ENCODE data around the gene WWTR1. TPM values are rescaled to one million over a fixed set of nuclear protein-coding genes. Genes with fewer than 3 reads are reported as not detected.

The WWTR1 gene
- total RNA-seq, 1 donor from 2014 or later, result 98.0 TPM

DNA sequence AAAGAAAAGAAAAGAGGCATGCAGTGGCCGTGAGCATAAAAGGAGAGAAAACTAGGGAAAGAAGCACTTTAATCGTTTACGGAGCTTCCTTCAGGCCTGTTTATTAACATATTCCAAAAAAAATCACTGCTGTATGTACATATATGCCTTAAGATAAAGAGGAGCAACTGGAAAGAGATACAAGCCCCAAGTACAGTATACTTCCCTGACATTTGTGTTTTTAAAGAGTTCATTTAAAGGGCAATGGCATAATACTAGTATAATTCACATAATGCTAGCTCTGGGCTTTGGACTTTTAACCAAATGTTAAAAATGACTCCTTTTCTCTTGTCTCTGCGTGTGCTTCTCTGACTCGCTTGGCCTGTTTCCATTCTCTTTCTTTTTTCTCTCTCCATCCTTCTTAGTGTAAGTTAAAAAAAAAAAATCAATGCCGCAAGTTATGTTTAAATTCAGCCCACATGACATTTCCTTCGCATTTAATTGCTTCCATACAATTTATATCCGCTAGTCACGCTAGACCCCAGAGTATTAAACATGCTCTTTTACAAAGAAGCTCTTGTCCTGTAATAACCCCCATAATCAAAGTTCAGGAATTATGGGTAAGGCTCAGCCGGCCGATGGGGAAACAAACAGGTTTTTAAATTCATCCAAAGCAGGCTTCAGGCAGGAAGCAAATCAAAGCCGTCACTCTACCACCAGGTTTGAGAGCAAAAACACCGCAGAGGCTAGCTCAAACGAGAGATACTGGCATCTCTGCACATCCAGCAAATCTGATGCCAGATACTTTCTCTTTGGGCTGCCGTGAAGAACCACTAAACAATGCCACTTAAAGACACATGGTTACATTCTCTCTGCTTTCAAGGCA is 19.4 kb downstream of the WWTR1 start:
- no peak for TF ChIP-seq CTCF (IDR thresholded peaks at IDR 0.05; ENCODE audit: unreplicated experiment)
- peak in 1 of 2 experiments; percentile 43 for DNase-seq (ENCODE audit: low spot score in 2 of 2, unreplicated experiment in 2 of 2)
- H3K36me3 Mint-ChIP-seq, result peaks cover 9% of the 10 kb centered on the region
- peaks cover 69% of the 10 kb centered on the region for H3K4me1 Mint-ChIP-seq
- H3K9me3 Mint-ChIP-seq, result no peaks in the 10 kb centered on the region
- peak overlapping the region; percentile 39 for H3K4me3 Mint-ChIP-seq
- peak overlapping the region; percentile 96 for H3K27ac Mint-ChIP-seq
- no peaks in the 10 kb centered on the region for H3K27me3 Mint-ChIP-seq (ENCODE audit: low read depth)

DNA sequence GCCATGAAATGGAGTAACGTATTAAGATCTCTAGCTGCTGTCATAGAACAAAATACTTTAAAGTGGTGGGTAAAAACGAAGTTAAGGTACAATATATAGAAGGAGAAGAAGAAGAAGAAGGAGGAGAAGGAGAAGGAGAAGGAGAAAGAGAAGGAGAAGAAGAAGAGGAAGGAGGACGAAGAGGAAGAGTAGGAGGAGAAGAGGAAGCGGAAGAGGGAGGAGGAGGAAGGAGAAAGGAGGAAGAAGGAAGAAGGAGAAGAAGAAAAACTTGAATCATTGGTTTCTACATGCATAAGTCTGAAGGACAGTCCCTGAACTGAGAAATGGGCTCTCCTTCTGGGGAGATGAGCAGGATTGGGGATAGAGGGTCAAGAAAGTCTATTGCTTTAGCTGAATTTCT is 22.4 kb downstream of the WWTR1 start:
- Mint-ChIP-seq H3K27ac (peak overlapping the region; percentile 74), H3K4me3 (no peak overlapping the region), H3K36me3 (peaks cover 19% of the 10 kb centered on the region), H3K9me3 (peaks cover 8% of the 10 kb centered on the region), H3K4me1 (peaks cover 53% of the 10 kb centered on the region), H3K27me3 (ENCODE audit: low read depth) (no peaks in the 10 kb centered on the region)
- no peak for TF ChIP-seq CTCF (IDR thresholded peaks at IDR 0.05; ENCODE audit: unreplicated experiment)
- no peak for DNase-seq (ENCODE audit: low spot score in 2 of 2, unreplicated experiment in 2 of 2)

GRCh38 chr3:149634573-149634972 is 23.3 kb downstream of the WWTR1 start:
- H3K4me1 Mint-ChIP-seq, result peaks cover 49% of the 10 kb centered on the region
- no peak overlapping the region for H3K27ac Mint-ChIP-seq
- DNase-seq (ENCODE audit: low spot score in 2 of 2, unreplicated experiment in 2 of 2), result no peak
- no peaks in the 10 kb centered on the region for H3K27me3 Mint-ChIP-seq (ENCODE audit: low read depth)
- peaks cover 8% of the 10 kb centered on the region for H3K9me3 Mint-ChIP-seq
- TF ChIP-seq CTCF (IDR thresholded peaks at IDR 0.05; ENCODE audit: unreplicated experiment), result no peak
- no peak overlapping the region for H3K4me3 Mint-ChIP-seq
- peaks cover 17% of the 10 kb centered on the region for H3K36me3 Mint-ChIP-seq

DNA sequence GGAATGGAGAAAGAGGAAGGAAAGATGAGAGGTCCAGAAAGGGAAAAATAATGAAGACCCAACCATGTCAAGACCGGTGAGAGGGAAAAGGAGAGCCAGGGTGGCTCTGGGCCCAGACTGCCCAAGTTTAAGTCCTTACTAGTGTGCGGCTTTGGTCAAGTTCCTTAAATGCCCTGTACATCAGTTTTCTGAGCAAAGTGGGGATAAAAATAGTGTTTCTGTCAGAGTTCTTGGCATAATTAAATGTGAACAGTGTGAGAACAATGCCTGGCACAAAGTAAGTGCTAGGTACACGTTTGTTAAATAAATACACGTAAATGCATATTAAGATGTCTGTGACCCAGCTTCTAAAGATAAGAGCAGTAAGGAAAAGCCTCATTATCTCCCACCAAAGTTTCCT is 23.8 kb downstream of the WWTR1 start:
- TF ChIP-seq CTCF (IDR thresholded peaks at IDR 0.05; ENCODE audit: unreplicated experiment), result no peak
- Mint-ChIP-seq H3K36me3 (peaks cover 17% of the 10 kb centered on the region), H3K27ac (peak overlapping the region; percentile 13), H3K4me3 (no peak overlapping the region), H3K27me3 (ENCODE audit: low read depth) (no peaks in the 10 kb centered on the region), H3K4me1 (peaks cover 50% of the 10 kb centered on the region), H3K9me3 (peaks cover 8% of the 10 kb centered on the region)
- no peak for DNase-seq (ENCODE audit: low spot score in 2 of 2, unreplicated experiment in 2 of 2)

DNA sequence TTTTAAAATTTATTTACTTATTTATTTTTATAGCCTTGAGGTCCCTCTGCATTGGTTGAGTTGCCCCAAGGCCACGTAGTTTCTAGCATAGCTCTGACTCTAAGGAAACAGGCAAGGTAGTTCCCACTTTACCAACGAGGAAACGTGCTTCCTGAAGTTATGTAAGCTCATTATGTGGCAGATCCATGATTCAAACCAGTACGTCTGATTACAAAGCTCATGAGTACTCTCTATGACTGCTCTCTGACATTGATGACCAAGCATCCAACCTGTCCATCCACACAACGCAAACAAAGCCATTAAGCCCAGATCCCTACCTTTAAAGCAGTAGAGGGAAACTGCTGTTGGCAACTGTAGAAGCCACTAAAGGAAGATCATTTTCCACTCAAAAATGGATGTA is 25.6 kb downstream of the WWTR1 start:
- no peak for DNase-seq (ENCODE audit: low spot score in 2 of 2, unreplicated experiment in 2 of 2)
- H3K9me3 Mint-ChIP-seq, result peaks cover 8% of the 10 kb centered on the region
- no peaks in the 10 kb centered on the region for H3K27me3 Mint-ChIP-seq (ENCODE audit: low read depth)
- H3K36me3 Mint-ChIP-seq, result peaks cover 22% of the 10 kb centered on the region
- H3K4me1 Mint-ChIP-seq, result peaks cover 34% of the 10 kb centered on the region
- no peak for TF ChIP-seq CTCF (IDR thresholded peaks at IDR 0.05; ENCODE audit: unreplicated experiment)
- H3K4me3 Mint-ChIP-seq, result no peak overlapping the region
- H3K27ac Mint-ChIP-seq, result no peak overlapping the region
